C4-2B (cell line): ENCODE data around the gene ADCY10.

ENCODE experiments used
- ZFX ChIP-seq: fragments of 450-650 bp; IDR thresholded peaks from 2 replicates; pipeline ENCODE4 v1.6.1; 2017
- TF ChIP-seq, protein P1 (sequence below): fragments of 450-650 bp; conservative IDR thresholded peaks from 2 replicates; pipeline ENCODE4 v1.5.1; 2017; ENCODE audit warnings: mild to moderate bottlenecking

DNA sequence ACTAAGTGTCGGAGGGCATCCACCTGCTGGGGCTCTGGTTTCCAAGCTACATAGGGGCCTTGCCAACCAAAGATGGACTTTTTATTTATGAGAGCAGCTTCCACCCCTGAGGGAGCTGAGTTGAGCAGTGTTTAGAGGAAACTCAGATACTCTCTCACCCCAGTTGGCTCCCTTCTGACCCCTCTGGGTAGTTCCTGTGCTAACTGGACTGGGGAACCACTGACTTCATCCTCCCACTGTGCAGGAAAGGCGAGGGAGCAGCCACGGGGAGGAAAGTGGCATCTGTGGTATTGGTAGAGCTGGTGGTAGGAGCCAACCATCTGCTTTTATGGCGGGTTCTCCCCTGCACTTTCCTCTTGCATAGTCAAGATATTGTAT is 121.8 kb downstream of the ADCY10 start:
- TF ChIP-seq, protein P1, sequence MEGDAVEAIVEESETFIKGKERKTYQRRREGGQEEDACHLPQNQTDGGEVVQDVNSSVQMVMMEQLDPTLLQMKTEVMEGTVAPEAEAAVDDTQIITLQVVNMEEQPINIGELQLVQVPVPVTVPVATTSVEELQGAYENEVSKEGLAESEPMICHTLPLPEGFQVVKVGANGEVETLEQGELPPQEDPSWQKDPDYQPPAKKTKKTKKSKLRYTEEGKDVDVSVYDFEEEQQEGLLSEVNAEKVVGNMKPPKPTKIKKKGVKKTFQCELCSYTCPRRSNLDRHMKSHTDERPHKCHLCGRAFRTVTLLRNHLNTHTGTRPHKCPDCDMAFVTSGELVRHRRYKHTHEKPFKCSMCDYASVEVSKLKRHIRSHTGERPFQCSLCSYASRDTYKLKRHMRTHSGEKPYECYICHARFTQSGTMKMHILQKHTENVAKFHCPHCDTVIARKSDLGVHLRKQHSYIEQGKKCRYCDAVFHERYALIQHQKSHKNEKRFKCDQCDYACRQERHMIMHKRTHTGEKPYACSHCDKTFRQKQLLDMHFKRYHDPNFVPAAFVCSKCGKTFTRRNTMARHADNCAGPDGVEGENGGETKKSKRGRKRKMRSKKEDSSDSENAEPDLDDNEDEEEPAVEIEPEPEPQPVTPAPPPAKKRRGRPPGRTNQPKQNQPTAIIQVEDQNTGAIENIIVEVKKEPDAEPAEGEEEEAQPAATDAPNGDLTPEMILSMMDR, result no peak
- no peak for TF ChIP-seq ZFX
